Activated T-cell treated with anti-CD3 and anti-CD28 coated beads, Interleukin-2, amount 50 U/mL, for 72 hours (primary cell): Measurements from ENCODE around the gene WWC2. TPM values are rescaled to one million over a fixed set of nuclear protein-coding genes. Genes with fewer than 3 reads are reported as not detected.

Experiments
- ATAC-seq, 2 donors: fragments of 150-1000 bp; cut with Tn5 transposase; replicated peaks in 1 of 2; 2 replicates each; pipeline ENCODE4 v1.10.0; 2021; ENCODE audit warnings: moderate library complexity in 2 of 2, mild to moderate bottlenecking in 1 of 2
- DNase-seq, 2 donors: peaks; one replicate each; pipeline ENCODE4 v3.0.0; 2021 to 2022; ENCODE audit warnings: mixed read lengths in 1 of 2
- H3K27ac Mint-ChIP-seq: one replicate; pipeline ENCODE4 v1.8.0; 2022; ENCODE audit warnings: mild to moderate bottlenecking, moderate library complexity, mixed read lengths
- H3K27me3 Mint-ChIP-seq: one replicate; pipeline ENCODE4 v1.8.0; 2022; ENCODE audit warnings: low read depth, mixed read lengths
- H3K36me3 Mint-ChIP-seq, 2 donors: one replicate each; pipeline ENCODE4 v1.8.0; 2022; ENCODE audit warnings: mixed read lengths in 2 of 2, mild to moderate bottlenecking in 1 of 2; ENCODE audit not compliant: insufficient read depth in 2 of 2
- H3K4me1 Mint-ChIP-seq: one replicate; pipeline ENCODE4 v1.8.0; 2022; ENCODE audit warnings: low read depth, mixed read lengths
- H3K4me3 Mint-ChIP-seq, 2 donors: one replicate each; pipeline ENCODE4 v1.8.0; 2022; ENCODE audit warnings: mild to moderate bottlenecking in 2 of 2, mixed read lengths in 2 of 2, moderate library complexity in 2 of 2
- H3K9me3 Mint-ChIP-seq, 2 donors: one replicate each; pipeline ENCODE4 v1.8.0; 2022; ENCODE audit warnings: mixed read lengths in 2 of 2
- total RNA-seq, 2 donors: library from RNA; stranded (reverse); gene quantifications; one replicate each; pipeline ENCODE4 v1.2.3, GENCODE V29; 2022

Gene WWC2
- total RNA-seq, 2 donors from 2014 or later, result 3.6 to 3.7 TPM

DNA sequence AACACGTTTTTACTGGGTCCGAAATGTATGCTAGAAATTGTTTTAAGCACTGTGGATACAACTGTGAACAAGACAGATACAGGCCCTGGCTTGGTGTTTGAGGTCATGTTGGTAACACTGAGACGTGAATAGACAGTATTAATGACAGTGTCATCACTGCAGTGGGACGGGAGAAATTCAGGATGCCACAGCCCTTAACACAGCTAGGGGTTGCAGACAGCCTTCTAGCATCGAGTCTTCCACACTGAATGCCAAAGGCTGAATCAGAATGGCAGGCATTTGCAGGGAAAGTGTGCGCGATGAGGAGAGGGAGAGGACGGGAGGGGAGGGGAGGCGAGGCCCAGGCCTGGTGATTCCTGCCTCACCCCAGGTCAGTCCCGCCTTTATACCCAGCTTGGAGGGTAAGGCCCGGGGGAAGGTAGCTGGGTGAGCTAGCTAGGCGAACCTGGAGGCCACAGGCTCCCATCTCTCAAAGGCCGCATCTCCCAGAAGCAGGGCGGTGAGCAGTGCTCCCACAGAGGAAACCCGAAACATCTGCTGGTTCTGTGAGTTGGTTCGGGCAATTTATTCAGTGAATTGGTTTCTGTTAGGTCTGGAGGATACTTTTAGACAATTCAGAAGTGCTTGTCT, 267.3 kb downstream of the WWC2 start:
- Mint-ChIP-seq H3K27ac (no peak overlapping the region), H3K4me1 (no peaks in the 10 kb centered on the region), H3K9me3 (no peaks in the 10 kb centered on the region), H3K27me3 (no peaks in the 10 kb centered on the region), H3K36me3 (no peaks in the 10 kb centered on the region), H3K4me3 (no peak overlapping the region)
- DNase-seq (no peak), ATAC-seq (no peak)

DNA sequence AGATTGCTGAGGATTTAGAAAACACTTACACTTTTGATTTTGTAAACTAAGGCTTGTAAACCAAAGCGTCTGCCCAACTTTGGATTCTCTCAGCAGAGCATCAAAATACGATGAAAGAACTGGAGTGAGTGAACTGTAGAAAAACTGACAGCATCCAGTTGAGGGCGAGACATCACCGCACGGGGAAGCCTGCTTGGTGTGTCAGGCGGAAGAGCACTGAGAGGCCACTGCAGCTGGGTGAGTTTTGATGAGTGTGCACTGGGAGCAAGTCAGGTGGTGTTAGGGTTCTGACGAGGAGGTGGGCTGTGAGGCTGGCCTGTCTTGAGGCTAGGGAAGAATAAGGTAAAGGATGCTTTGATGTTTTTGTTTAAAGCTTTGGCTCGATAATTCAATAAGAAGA, 270.0 kb downstream of the WWC2 start:
- Mint-ChIP-seq H3K4me1 (no peaks in the 10 kb centered on the region), H3K4me3 (no peak overlapping the region), H3K27me3 (no peaks in the 10 kb centered on the region), H3K27ac (no peak overlapping the region), H3K36me3 (peaks cover 2 to 8% of the 10 kb centered on the region in 2 donors), H3K9me3 (peaks cover 0 to 1% of the 10 kb centered on the region in 2 donors)
- DNase-seq, result no peak
- no peak for ATAC-seq

Other genes starting within 250 kb of the WWC2 start
- gene DCTD, start 181.9 kb upstream of the WWC2 start, total RNA-seq, result 100 to 1,000 TPM; 112 to 126 TPM
- not detected for gene CLDN22, start 221.0 kb downstream of the WWC2 start, total RNA-seq
- gene CLDN24, start 223.2 kb downstream of the WWC2 start, total RNA-seq, result not detected